GM21786 (cell line): ENCODE data around the gene S100A5.

ENCODE experiments used
- ATAC-seq: cut with Tn5 transposase; IDR thresholded peaks from one replicate; pipeline ENCODE4 v1.9.1; 2021; ENCODE audit not compliant: unreplicated experiment

Gene S100A5

GRCh38 chr1:153513023-153513422 is 27.7 kb downstream of the S100A5 start:
- ATAC-seq = no peak

- no peak for ATAC-seq
These were observed 29.7 kb downstream of the S100A5 start for GRCh38 chr1:153510984-153511410.

GRCh38 chr1:153509729-153510354 is 30.9 kb downstream of the S100A5 start:
- ATAC-seq = no peak

- no peak for ATAC-seq
These were observed 31.7 kb downstream of the S100A5 start for GRCh38 chr1:153509036-153509435.

GRCh38 chr1:153507926-153508583 is 32.7 kb downstream of the S100A5 start:
- no peak for ATAC-seq

- no peak for ATAC-seq
These were observed 33.8 kb downstream of the S100A5 start for GRCh38 chr1:153506831-153507413.

GRCh38 chr1:153506386-153506785 is 34.3 kb downstream of the S100A5 start:
- ATAC-seq = no peak

- ATAC-seq = no peak
These were observed 35.2 kb downstream of the S100A5 start for GRCh38 chr1:153505576-153505975.

- no peak for ATAC-seq
These were observed 37.0 kb downstream of the S100A5 start for GRCh38 chr1:153503766-153504165.

GRCh38 chr1:153498746-153499145 is 42.0 kb downstream of the S100A5 start:
- no peak for ATAC-seq

- ATAC-seq = no peak
These were observed 45.2 kb downstream of the S100A5 start for GRCh38 chr1:153495536-153495935.

GRCh38 chr1:153494976-153495535 is 45.7 kb downstream of the S100A5 start:
- no peak for ATAC-seq

GRCh38 chr1:153493343-153493960 is 47.3 kb downstream of the S100A5 start:
- ATAC-seq = no peak

GRCh38 chr1:153490272-153491051 is 50.3 kb downstream of the S100A5 start:
- no peak for ATAC-seq

- ATAC-seq = no peak
These were observed 52.0 kb downstream of the S100A5 start for GRCh38 chr1:153488731-153489130.

GRCh38 chr1:153487707-153488106 is 53.0 kb downstream of the S100A5 start:
- no peak for ATAC-seq
